Inflammatory macrophage treated with lipopolysaccharide for 1 hour (primary cell): Measurements from ENCODE around the gene BASP1.

Source experiments
- DNase-seq, 2 donors: peaks; one replicate each; pipeline ENCODE4 v3.0.0-alpha.2; 2020 to 2022

Gene BASP1, protein sequence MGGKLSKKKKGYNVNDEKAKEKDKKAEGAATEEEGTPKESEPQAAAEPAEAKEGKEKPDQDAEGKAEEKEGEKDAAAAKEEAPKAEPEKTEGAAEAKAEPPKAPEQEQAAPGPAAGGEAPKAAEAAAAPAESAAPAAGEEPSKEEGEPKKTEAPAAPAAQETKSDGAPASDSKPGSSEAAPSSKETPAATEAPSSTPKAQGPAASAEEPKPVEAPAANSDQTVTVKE

DNA sequence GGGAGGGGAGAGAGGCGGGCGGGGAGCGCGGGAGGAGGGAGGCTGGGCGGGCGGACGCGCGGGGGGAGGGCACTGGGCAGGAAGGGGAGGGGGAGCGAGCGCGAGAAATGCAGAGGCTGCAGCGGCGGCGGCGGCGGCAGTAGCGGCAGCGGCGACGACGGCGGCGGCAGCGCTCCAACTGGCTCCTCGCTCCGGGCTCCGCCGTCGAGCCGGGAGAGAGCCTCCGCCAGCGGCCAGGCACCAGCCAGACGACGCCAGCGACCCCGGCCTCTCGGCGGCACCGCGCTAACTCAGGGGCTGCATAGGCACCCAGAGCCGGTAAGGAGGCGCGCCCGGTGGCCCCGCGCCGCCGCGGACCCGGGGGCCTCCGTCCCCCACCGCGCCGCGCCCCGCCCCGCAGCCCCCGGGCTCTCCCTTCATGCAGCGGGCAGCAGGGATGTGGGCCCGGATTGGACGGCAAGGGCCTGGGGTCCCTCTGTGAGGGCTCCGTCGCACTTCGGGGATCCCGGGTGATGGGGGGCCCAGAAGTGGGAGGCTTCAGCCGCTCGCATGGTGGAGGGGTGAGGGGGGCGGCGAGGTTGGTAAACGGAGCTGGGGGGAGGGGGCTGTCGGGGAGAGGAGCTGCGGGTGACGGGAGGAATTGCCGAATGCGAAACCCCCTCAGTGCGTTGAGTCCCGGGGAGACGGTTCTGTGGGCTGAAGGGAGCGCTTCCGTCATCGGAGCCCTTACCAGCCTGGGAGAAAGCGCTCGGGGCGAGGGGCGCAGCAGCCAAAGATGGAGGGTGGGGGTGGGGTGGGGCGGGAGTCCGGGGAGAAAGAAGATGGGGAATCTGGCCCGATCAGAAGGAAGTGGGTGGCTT, at the start of gene BASP1:
Gene BASP1, plus strand, starts transcription at position 139 of the 860 bp plus-strand sequence. CDS start 57,586 bp downstream, outside the sequence.
- peak; percentile 72 to 73 for DNase-seq

DNA sequence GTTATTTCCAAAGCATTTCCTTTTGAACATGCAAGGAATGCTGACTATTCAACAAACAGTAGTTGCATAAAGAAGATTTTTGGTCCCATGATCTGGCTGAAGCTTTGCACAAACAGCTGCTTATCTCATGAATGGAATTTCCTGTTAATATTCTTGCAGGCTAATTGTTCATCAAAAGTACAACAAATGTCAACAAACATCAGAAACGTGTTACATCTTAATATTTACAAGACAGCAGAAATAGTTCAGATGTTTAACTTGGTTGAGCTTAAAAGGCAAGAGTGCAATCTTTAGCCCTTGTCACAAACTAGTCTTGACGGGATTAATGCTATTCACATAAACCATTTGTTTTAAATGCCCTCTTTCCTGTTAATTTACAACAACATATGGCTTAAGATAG, 47.9 kb upstream of the BASP1 start:
- DNase-seq: peak in 1 of 2 donors; percentile 43

DNA sequence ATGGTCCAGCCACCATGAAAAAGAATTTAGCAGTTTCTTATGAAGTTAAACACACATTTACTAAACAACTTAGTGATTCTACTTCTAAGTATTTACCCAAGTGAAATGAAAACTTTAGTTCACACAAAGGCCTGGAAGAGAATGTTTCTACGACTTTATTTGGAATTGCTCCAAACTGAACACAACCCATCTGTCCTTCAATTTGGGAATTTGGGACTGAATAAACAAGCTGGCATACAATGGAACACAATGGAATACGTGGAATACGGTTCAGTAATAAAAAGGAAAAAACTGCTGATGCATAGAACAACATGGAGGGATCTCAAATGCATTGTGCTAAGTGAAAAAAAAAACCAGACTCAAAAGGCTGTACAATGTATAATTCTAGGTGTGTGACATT, 44.6 kb upstream of the BASP1 start:
- DNase-seq: no peak

DNA sequence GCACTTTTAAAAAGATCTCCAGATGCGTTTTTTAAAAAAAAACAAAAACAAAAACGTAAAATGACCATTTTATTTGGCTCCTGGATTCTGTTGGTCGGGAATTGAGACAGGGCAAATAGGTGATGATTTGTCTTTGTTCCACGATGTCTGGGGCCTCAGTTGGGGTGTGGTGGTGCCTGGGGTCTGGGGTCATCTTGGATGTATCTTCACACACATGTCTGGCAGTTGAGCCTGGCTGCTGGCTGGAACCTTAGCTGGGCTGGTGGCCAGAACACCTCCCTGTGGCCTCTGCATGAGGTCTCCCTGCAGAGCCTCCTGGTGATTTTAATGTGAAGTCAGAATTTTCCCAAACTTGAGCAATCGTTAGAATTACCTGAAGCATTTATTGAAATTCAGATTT, 42.5 kb upstream of the BASP1 start:
- DNase-seq: no peak

DNA sequence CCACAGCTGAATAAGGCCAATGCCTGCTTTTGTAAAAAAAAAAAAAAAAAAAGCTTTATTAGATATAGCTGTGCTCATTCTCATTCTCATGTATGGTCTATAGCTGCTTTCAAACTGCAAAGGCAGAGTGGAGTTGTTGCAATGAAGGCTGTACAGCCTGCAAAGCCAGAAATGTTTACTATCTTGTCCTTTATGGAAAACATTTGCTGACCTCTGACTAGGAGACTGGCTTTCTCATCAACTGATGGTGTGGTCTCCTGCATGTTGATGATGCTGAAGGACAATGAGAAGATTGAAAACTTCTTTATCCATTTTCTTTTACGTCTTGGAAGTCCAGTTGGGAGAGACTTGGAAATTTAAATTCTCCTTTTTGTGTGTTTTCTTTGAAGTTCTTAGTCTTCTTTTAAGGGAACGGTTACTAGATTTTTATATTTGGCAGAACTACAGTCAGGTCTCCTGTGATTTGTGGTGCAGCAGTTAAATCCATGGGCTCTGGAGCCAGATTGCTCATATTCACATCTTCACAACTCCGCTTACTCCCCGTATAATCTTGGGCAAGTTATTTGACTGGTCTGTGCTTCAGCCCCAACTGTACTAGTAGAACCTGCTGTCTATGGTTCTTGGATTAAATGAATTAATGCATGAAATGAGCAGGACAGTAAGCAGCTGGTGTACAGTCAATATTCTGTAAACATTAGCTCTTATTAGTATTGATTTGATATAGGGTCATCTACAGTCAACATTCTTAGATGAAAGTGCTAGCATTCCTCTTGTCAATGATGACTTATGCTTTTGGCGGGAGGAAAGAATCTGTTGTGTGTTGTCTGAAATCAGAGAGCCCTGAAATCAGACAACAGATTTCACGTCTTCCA, 39.7 kb upstream of the BASP1 start:
- no peak for DNase-seq

DNA sequence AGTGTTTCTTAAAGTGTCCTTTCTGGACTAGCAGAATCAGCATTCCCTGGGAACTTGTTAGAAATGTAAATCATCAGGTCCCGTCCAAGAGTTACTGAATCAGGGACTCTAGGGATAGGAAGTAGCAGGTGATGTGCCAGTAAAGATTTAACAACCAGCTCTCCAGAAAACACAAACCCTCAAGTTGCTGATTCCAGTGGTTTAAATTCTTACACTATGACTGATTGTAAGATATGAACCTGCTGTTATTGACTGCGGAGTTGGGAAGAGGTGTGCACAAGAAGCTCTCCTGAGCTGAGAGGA, 39.1 kb upstream of the BASP1 start:
- no peak for DNase-seq

DNA sequence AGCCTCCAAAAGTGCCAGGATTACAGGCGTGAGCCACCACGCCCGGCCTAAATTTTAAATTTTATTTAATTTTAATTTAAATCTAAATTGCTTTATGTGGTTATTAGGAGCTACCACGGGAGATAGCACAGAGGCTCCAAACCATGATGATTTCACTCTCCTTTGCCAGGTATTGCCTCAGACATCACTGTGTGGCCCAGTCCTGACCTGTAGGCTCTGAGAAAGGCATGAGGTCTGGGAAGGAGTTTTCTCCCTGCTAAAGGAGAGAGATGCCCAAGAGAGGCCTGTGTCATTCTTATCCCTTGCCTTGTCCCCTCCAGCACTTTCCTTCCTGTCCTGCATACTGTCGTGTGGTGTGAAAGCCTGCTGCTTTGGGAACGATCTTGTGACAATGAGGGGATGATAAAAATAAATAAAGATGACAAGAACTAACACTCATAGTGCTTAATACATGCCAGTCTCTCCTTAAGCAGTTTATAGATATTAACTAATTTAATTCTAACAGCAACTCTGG, 37.0 kb upstream of the BASP1 start:
- DNase-seq: no peak

DNA sequence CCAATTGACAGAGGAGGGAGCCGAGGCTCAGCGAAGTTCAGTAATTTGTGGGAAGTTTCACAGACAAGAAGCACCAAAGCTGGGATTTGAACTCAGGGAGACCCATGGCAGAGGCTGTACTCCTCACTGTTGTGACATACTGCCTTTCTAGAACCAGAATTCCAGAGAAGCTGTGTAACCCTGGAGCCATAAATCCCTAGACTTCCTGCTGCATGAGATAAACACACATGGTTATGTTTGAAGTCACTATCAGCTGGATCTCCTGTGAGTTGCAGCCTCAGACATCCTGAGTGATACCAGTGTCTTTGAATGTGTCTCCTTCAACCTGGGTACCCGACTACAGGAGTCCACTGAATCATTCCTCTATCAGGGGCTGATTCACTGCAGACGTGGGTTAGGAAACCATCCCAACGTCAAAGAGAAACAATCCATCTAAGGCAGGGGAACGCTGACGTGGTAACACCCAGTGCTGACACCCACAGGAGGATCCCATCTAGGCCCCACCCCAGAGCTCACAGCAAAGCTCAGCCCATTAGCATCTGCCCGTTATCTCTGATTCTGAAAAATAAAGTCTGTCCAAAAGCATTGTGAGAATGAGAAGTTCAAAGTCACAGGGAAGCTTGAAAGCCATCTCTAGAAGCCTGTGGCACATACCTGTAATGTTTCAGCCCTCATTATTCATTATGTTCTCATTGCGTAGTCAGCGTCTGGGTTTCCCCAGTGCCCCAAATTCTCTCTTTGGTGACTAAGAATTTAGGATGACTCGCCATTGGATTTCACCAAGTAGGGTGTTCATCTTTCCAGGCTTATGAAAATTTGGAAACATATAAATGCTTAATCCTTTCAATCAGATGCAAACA, 36.3 kb upstream of the BASP1 start:
- DNase-seq: peak; percentile 63 to 64

GRCh38 chr5:17182494-17182893, 34.9 kb upstream of the BASP1 start:
- DNase-seq: no peak

DNA sequence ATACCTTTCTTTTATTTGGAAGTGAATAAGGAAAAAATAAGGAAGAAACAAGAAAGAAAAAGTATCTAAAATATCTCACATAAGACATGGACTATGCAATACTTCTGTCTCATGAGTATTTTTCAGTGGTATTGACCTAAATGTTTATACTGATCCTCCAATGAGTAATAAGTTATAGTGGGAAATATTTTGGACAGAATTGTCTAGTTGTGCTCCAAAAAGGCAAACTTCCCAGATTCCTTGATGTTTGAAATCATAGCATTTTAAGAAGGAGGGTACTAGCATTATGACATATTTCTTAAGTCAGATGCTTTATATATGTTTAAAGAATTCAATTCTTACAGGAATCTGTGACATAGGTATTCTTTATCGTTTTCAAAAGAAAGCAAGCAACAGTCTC, 34.5 kb upstream of the BASP1 start:
- no peak for DNase-seq

- no peak for DNase-seq
Measured at GRCh38 chr5:17183831-17184230, 33.6 kb upstream of the BASP1 start.

DNA sequence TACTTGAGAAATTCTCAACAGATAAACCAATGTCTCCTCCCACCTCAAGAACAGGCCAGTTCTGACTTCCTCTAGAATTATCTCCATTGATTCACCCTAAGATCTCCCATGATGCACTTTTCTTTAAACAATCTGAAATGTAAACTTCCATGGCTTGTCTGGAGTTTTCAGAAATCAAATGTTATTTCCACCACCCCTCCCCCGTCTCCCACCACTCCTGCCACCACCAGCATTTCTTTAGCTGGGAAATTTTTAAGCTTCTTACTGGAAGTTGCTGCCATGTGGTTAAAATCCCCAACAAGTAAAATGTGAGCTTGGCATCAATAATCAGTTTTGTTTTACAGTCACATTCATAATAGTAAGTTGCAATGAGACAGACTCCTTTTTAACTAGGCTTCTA, 32.8 kb upstream of the BASP1 start:
- peak; percentile 67 to 76 for DNase-seq

GRCh38 chr5:17185349-17185748, 32.1 kb upstream of the BASP1 start:
- DNase-seq: no peak

DNA sequence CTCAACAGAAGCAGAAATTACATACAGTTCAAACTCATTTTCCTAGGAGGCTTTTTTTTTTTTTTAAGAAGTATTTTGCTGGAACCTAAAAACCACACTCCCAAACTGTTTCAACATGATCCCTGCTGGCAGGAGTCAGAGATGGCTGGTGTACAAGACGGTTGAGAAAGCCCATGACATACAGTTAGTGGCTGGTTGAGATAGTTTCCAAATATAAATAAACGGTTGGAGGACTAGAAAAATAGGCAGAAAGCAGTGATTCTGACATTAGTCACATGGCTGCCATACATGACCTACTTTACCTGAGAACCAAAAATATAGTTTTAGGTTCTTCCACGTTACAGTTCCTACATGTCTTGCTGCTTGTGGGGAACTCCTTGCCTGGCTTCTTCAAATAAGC, 31.7 kb upstream of the BASP1 start:
- DNase-seq: peak in 1 of 2 donors; percentile 24

- no peak for DNase-seq
Measured at GRCh38 chr5:17186256-17186655, 31.2 kb upstream of the BASP1 start.

DNA sequence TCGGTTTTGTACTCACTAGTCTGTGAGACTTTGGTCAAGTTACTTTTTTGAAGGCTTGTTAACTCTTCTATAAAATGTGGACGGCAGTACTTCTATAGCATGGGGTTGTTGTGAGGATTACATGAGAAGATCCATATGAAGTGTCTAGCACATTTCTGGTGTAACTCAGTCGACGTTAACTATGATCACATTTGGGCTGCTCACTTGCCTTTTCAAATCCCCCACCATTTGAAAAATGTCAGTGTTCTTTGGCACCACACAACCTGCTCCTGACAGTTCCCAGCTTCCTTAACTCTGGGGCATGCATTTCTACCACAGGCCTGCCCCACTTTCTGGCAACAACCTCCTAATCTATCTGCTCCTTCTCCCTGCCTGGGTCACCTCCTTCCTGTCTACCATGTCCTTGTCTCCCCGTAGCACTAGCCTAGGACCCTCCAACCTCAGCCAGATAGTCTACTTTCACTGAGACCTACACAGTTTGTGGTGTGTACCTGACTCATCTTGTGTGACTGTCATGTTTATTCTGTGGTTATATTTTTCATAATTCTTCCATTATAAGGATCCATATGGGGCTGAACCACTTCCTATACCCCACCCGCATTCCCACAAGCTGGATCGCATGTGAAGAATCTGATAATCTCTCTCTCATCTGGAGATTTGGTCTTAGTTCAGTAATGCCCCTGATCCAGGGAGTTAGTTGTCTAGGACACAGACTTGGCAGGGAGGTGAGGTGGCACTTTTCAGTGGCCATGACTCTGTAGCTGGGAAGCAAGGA, 30.2 kb upstream of the BASP1 start:
- DNase-seq: no peak

- peak in 1 of 2 donors; percentile 43 for DNase-seq
Measured at GRCh38 chr5:17187786-17188170, 29.7 kb upstream of the BASP1 start.

GRCh38 chr5:17189381-17190036, 27.9 kb upstream of the BASP1 start:
- DNase-seq: peak; percentile 41 to 90

DNA sequence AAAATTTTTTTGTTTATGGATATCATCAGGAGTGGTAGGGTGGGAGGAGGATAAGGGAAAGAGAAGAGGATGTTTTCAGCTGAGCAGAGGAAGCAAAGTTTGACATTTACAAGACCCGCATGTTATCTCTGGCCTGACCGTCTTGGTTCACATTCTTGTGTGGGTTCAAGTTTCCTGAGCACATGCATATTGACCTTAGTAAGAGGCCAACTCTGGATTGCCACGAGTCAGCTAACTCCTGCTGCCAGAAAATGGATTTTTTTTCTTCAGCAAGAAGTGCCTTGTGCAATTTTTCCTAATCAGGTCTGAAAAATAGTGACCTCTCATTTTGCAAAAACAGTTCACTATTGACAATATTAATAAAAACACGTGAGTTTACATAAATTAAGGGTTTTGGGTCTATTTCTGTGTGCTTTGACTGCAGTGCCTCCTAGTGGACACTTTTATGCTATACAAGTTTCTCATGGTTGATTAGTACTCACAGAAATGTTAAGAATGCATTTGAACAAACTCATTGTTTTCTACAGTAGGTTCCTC, 27.1 kb upstream of the BASP1 start:
- peak; percentile 32 to 82 for DNase-seq

DNA sequence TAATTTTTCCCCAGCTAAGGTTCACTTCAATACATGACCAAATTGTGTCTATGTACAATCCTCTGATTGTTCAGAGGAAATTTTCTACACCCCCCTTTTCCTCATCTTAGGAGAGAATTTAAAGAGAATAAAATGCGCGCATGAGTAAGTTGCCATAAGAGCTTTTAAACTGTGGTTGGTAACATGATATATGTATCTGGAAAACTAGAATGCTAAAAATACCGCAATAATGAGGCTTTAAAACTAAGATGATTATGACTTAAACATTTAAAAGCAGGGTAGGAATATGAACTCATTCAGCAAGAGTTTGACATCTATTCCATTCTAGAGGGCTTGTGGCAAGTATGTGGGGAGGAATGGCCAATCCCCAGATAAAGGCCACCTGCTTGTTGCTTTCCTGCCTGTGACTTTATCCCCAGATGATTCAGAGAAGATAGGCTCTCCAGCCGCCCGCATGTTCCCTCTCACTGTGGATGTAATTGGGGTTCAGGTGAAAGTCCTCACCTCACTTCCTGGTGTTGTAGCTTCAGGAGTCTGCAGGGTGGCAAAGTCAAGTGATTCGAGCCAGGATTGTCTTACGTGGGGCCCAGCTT, 26.5 kb upstream of the BASP1 start:
- DNase-seq: no peak
